ENCODE data around the gene RAD9A.

RAD9A gene

GRCh38 chr11:67371911-67372320 is 19.9 kb upstream of the RAD9A start:
- no peak for ATAC-seq
- TF ChIP-seq ZFP30 (CRISPR knock-in tag; IDR thresholded peaks at IDR 0.05) (no peak), GLIS3 (CRISPR knock-in tag; IDR thresholded peaks at IDR 0.05) (no peak), ZNF565 (CRISPR knock-in tag; conservative IDR thresholded peaks at IDR 0.05; ENCODE audit: low read depth) (no peak), CSRNP3 (CRISPR knock-in tag; IDR thresholded peaks at IDR 0.05) (no peak), ZFP3 (CRISPR knock-in tag; IDR thresholded peaks at IDR 0.05) (no peak), PPARA (CRISPR knock-in tag; IDR thresholded peaks at IDR 0.05; ENCODE audit: borderline replicate concordance) (no peak), CSDC2 (CRISPR knock-in tag; IDR thresholded peaks at IDR 0.05) (no peak), OSR1 (CRISPR knock-in tag; IDR thresholded peaks at IDR 0.05) (no peak), TCF4 (CRISPR knock-in tag; IDR thresholded peaks at IDR 0.05; ENCODE audit: borderline replicate concordance) (no peak), RARB (CRISPR knock-in tag; IDR thresholded peaks at IDR 0.05) (no peak), SNAI2 (CRISPR knock-in tag; IDR thresholded peaks at IDR 0.05) (no peak), ARNTL (CRISPR knock-in tag; IDR thresholded peaks at IDR 0.05; ENCODE audit: borderline replicate concordance, low read depth) (no peak), ZNF8 (CRISPR knock-in tag; IDR thresholded peaks at IDR 0.05) (no peak), ISL1 (CRISPR knock-in tag; IDR thresholded peaks at IDR 0.05) (no peak), ZC3H10 (CRISPR knock-in tag; IDR thresholded peaks at IDR 0.05) (no peak), POU6F1 (CRISPR knock-in tag; IDR thresholded peaks at IDR 0.05; ENCODE audit: borderline replicate concordance, low read depth) (no peak), CREB5 (CRISPR knock-in tag; IDR thresholded peaks at IDR 0.05; ENCODE audit: low read depth) (no peak), ESRRG (CRISPR knock-in tag; IDR thresholded peaks at IDR 0.05) (no peak), PATZ1 (CRISPR knock-in tag; IDR thresholded peaks at IDR 0.05; ENCODE audit: borderline replicate concordance) (no peak)

GRCh38 chr11:67372321-67372992 is 19.3 kb upstream of the RAD9A start:
- ATAC-seq: no peak
- TF ChIP-seq TSHZ2 (CRISPR knock-in tag; IDR thresholded peaks at IDR 0.05): no peak
- TF ChIP-seq ZFP30 (CRISPR knock-in tag; IDR thresholded peaks at IDR 0.05): no peak
- no peak for TF ChIP-seq PATZ1 (CRISPR knock-in tag; IDR thresholded peaks at IDR 0.05; ENCODE audit: borderline replicate concordance)
- no peak for TF ChIP-seq RARB (CRISPR knock-in tag; IDR thresholded peaks at IDR 0.05)
- no peak for TF ChIP-seq ARNTL (CRISPR knock-in tag; IDR thresholded peaks at IDR 0.05; ENCODE audit: borderline replicate concordance, low read depth)
- TF ChIP-seq ZNF8 (CRISPR knock-in tag; IDR thresholded peaks at IDR 0.05): no peak
- TF ChIP-seq CSDC2 (CRISPR knock-in tag; IDR thresholded peaks at IDR 0.05): no peak
- no peak for TF ChIP-seq CSRNP3 (CRISPR knock-in tag; IDR thresholded peaks at IDR 0.05)
- TF ChIP-seq PPARA (CRISPR knock-in tag; IDR thresholded peaks at IDR 0.05; ENCODE audit: borderline replicate concordance): no peak
- TF ChIP-seq TOX (CRISPR knock-in tag; IDR thresholded peaks at IDR 0.05; ENCODE audit: borderline replicate concordance): no peak
- no peak for TF ChIP-seq ZFP3 (CRISPR knock-in tag; IDR thresholded peaks at IDR 0.05)
- no peak for TF ChIP-seq GLIS3 (CRISPR knock-in tag; IDR thresholded peaks at IDR 0.05)
- TF ChIP-seq ZNF565 (CRISPR knock-in tag; conservative IDR thresholded peaks at IDR 0.05; ENCODE audit: low read depth): no peak
- no peak for TF ChIP-seq CREB5 (CRISPR knock-in tag; IDR thresholded peaks at IDR 0.05; ENCODE audit: low read depth)
- no peak for TF ChIP-seq TCF4 (CRISPR knock-in tag; IDR thresholded peaks at IDR 0.05; ENCODE audit: borderline replicate concordance)
- TF ChIP-seq OSR1 (CRISPR knock-in tag; IDR thresholded peaks at IDR 0.05): no peak
- TF ChIP-seq ESRRG (CRISPR knock-in tag; IDR thresholded peaks at IDR 0.05): no peak
- no peak for TF ChIP-seq POU6F1 (CRISPR knock-in tag; IDR thresholded peaks at IDR 0.05; ENCODE audit: borderline replicate concordance, low read depth)
